HepG2 (cell line): ENCODE results near the gene PKIB. TPM values are rescaled to one million over a fixed set of nuclear protein-coding genes. Genes with fewer than 3 reads are reported as not detected.

Experiments
- ATAC-seq: fragments of 200-7000 bp; cut with Tn5 transposase; 3 replicates; pipeline ENCODE4 v1.9.1; 2020; ENCODE audit warnings: mild to moderate bottlenecking, moderate library complexity
- BruUV-seq: library from RNA; stranded (reverse); fragments of 400-500 nt; replicated peaks from 2 replicates; lab custom pipeline; 2021; lab: Mats Ljungman, UMichigan
- CTCF ChIA-PET: fragments of 300-600 bp; formaldehyde crosslinking; extraction: SDS; loops from one replicate; lab custom pipeline; 2021; ENCODE audit warnings: low total read pairs, inconsistent platforms, low intra/inter-chr PET ratio; lab: Yijun Ruan, JAX
- POLR2A ChIA-PET: fragments of 350-600 bp; sonication (Branson Sonifier 250); formaldehyde crosslinking; loops from one replicate; lab custom pipeline; 2020; ENCODE audit warnings: antibody characterized with exemption, inconsistent platforms; lab: Yijun Ruan, JAX
- DNase-seq: peaks from one replicate; pipeline ENCODE4 v3.0.0-alpha.2; 2015; ENCODE audit warnings: low spot score
- FAIRE-seq: peaks from 3 replicates; lab custom pipeline; 2011; peaks lifted over from hg19 to GRCh38; lab: Jason Lieb, UNC
- H2AFZ ChIP-seq: one replicate; pipeline ENCODE4 v1.6.1; 2011; ENCODE audit warnings: low read length, inconsistent platforms
- H3K27ac ChIP-seq: fragments of 300-600 bp; 3 replicates; pipeline ENCODE4 v1.8.0; 2011; ENCODE audit warnings: mixed run types, mild to moderate bottlenecking, mixed read lengths, low read length, inconsistent platforms; ENCODE audit not compliant: insufficient read depth; ENCODE audit errors: extremely low read length
- H3K27me3 ChIP-seq, 2 experiments: fragments of 200-600 bp in 1 of 2; 2 replicates in 1 of 2; 3 replicates in 1 of 2; pipeline versions ENCODE4 v1.6.0 to v1.8.0; 2011; ENCODE audit warnings: low read length in 2 of 2, mild to moderate bottlenecking in 2 of 2, moderate library complexity in 2 of 2, inconsistent platforms in 1 of 2; ENCODE audit not compliant: insufficient read depth in 2 of 2, control insufficient read depth in 1 of 2
- H3K36me3 ChIP-seq, 2 experiments: fragments of 200-600 bp in 1 of 2; replicated peaks in 1 of 2; 2 replicates in 1 of 2; 3 replicates in 1 of 2; pipeline versions ENCODE4 v1.5.1 to v1.8.0; 2011; ENCODE audit warnings: low read length in 2 of 2, inconsistent platforms in 1 of 2; ENCODE audit not compliant: insufficient read depth in 2 of 2, control insufficient read depth in 1 of 2
- H3K4me1 ChIP-seq: 2 replicates; pipeline ENCODE4 v1.5.1; 2012; ENCODE audit warnings: low read length, inconsistent platforms; ENCODE audit not compliant: insufficient read depth
- H3K4me2 ChIP-seq: 2 replicates; pipeline ENCODE4 v1.6.0; 2011; ENCODE audit warnings: low read depth, low read length, inconsistent platforms
- H3K4me3 ChIP-seq, 3 experiments: fragments of 200-600 bp in 1 of 3; sonication (generic), shearing (Covaris generic) in 1 of 3; replicated peaks in 1 of 3; 2 replicates each; pipeline ENCODE4 v1.5.1; 2011 to 2016; ENCODE audit warnings: low read length in 3 of 3, inconsistent platforms in 2 of 3, low read depth in 2 of 3, mild to moderate bottlenecking in 2 of 3, control low read depth in 1 of 3, mixed read lengths in 1 of 3; ENCODE audit not compliant: insufficient read depth in 1 of 3
- H3K79me2 ChIP-seq: one replicate; pipeline ENCODE4 v1.6.1; 2011; ENCODE audit warnings: low read length, inconsistent platforms; ENCODE audit not compliant: insufficient read depth
- H3K9ac ChIP-seq: 2 replicates; pipeline ENCODE4 v1.6.0; 2011; ENCODE audit warnings: mild to moderate bottlenecking, low read depth, low read length, inconsistent platforms; ENCODE audit not compliant: insufficient read depth
- H3K9me3 ChIP-seq: 2 replicates; pipeline ENCODE4 v1.5.1; 2012; ENCODE audit warnings: mild to moderate bottlenecking, low read length
- H4K20me1 ChIP-seq: 2 replicates; pipeline ENCODE4 v1.6.0; 2011; ENCODE audit warnings: inconsistent platforms, mild to moderate bottlenecking, low read length, moderate library complexity; ENCODE audit not compliant: insufficient read depth
- XBP1 ChIP-seq: sonication (generic); formaldehyde crosslinking; IDR thresholded peaks from 2 replicates; pipeline ENCODE4 v1.5.0; 2020; ENCODE audit warnings: missing genetic modification reagents
- ZNF124 ChIP-seq: sonication (generic); formaldehyde crosslinking; IDR thresholded peaks from 2 replicates; pipeline ENCODE4 v1.4.0; 2020; ENCODE audit warnings: missing genetic modification reagents
- ZNF234 ChIP-seq: sonication (generic); formaldehyde crosslinking; conservative IDR thresholded peaks from 2 replicates; pipeline ENCODE4 v1.5.1; 2020; ENCODE audit warnings: mild to moderate bottlenecking, missing genetic modification reagents
- ZNF33B ChIP-seq: sonication (generic); formaldehyde crosslinking; IDR thresholded peaks from 2 replicates; pipeline ENCODE4 v1.5.1; 2020; ENCODE audit warnings: mild to moderate bottlenecking, missing genetic modification reagents
- ZNF747 ChIP-seq: sonication (generic); formaldehyde crosslinking; IDR thresholded peaks from 2 replicates; pipeline ENCODE4 v1.8.1; 2023; ENCODE audit warnings: missing genetic modification reagents, mild to moderate bottlenecking, borderline replicate concordance
- WGBS: methylation state at CpG from one replicate; pipeline ENCODE4 v1.1.6; 2017; ENCODE audit warnings: low lambda C conversion rate; 5-methylcytosine and 5-hydroxymethylcytosine counted together
- in situ Hi-C: cut with HindIII; loops from 2 replicates; pipeline ENCODE4 v1.10.0; 2017; ENCODE audit warnings: low pct_unique_long_range_greater_than_20kb; ENCODE audit not compliant: extremely low pct_ligation_motif_present
- intact Hi-C: fragments of 100-400 bp; cut with micrococcal nuclease; formaldehyde crosslinking; loops from one replicate; pipeline ENCODE4 v1.10.0; 2022; ENCODE audit not compliant: unreplicated experiment
- polyA plus RNA-seq, 8 experiments: library from polyadenylated mRNA; depleted of rRNA in 3 of 8; stranded (reverse) in 7 of 8; unstranded in 1 of 8; fragments of >200 nt; fragmentation: Illumina TruSeq in 4 of 8; extraction: Trizol in 4 of 8; gene quantifications; 2 replicates each; pipeline versions ENCODE4 v1.2.1 to v1.2.3, GENCODE V29; 2011 to 2016; ENCODE audit warnings: low read depth in 4 of 8, missing spikeins in 1 of 8, mixed read lengths in 1 of 8; ENCODE audit not compliant: insufficient read depth in 1 of 8
- total RNA-seq, 5 experiments: library from RNA; depleted of rRNA; stranded (reverse); fragments of >200 nt; fragmentation: Illumina TruSeq; extraction: Trizol; gene quantifications; 2 replicates each; pipeline ENCODE4 v1.2.3, GENCODE V29; 2016; ENCODE audit warnings: low read depth in 1 of 5
- TF ChIP-seq, protein P1 (sequence below): IDR thresholded peaks from 2 replicates; pipeline ENCODE4 v1.6.1; 2016; ENCODE audit warnings: mild to moderate bottlenecking
- TF ChIP-seq, protein P2 (sequence below): sonication (generic); formaldehyde crosslinking; IDR thresholded peaks from 2 replicates; pipeline ENCODE4 v1.4.0; 2020; ENCODE audit warnings: mild to moderate bottlenecking, missing genetic modification reagents

Gene PKIB
- total and polyA plus RNA-seq, 2 of the 13 experiments (the other 11 are each of a cell fraction or from before 2014, with no cell fraction given), result 1.4 to 1.5 TPM

DNA sequence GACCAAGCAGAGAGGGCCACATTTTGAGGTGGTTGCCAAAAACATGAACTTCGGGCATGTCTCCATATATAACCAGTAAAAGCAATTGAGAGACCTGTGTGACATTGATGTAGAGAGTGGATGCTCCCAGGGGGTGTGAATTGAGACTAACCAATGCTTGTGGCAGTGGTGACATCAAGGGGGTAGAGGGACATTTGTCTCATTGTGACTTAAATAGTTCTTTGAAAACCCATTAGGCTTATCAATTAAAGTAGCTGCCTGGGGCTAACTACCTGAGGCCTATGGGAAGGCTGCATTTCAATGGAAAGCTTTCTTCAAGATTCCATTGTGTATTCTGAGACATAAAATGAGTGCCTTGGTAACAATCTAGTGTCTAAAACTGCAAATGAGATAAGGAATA is 87.3 kb downstream of the PKIB start (continued):
- TF ChIP-seq ZNF124 (CRISPR knock-in tag), result no peak
- TF ChIP-seq, protein P1, sequence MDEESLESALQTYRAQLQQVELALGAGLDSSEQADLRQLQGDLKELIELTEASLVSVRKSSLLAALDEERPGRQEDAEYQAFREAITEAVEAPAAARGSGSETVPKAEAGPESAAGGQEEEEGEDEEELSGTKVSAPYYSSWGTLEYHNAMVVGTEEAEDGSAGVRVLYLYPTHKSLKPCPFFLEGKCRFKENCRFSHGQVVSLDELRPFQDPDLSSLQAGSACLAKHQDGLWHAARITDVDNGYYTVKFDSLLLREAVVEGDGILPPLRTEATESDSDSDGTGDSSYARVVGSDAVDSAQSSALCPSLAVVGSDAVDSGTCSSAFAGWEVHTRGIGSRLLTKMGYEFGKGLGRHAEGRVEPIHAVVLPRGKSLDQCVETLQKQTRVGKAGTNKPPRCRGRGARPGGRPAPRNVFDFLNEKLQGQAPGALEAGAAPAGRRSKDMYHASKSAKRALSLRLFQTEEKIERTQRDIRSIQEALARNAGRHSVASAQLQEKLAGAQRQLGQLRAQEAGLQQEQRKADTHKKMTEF (CRISPR knock-in tag), result no peak

DNA sequence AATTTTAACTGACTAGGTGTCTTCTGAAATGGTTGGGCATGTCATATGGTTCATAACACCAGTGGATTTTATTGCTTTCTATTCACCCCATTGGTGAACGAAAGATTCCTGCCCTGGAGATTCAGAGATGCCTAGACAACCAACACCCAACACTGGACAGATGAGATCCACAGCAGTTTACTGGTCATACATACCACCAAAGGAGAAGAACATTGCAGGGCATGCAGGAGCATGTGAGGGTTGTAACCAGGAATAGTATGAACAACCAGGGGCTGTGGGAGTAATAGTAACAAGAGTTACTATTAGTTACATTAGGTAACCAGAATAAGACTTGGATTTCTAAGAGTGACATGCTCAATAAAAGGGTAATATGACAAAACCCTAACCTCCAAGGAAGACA is 91.5 kb downstream of the PKIB start:
- ATAC-seq, result no peak
- H3K4me3 ChIP-seq, result no peak overlapping the region
- POLR2A ChIA-PET, result no interaction called here
- no peak overlapping the region for H3K27ac ChIP-seq
- no peak for DNase-seq
- FAIRE-seq, result no peak
- TF ChIP-seq ZNF234 (CRISPR knock-in tag), result no peak
- TF ChIP-seq ZNF747 (CRISPR knock-in tag), result no peak
- no peak for TF ChIP-seq ZNF33B
- TF ChIP-seq XBP1 (CRISPR knock-in tag), result no peak
- TF ChIP-seq, protein P2, sequence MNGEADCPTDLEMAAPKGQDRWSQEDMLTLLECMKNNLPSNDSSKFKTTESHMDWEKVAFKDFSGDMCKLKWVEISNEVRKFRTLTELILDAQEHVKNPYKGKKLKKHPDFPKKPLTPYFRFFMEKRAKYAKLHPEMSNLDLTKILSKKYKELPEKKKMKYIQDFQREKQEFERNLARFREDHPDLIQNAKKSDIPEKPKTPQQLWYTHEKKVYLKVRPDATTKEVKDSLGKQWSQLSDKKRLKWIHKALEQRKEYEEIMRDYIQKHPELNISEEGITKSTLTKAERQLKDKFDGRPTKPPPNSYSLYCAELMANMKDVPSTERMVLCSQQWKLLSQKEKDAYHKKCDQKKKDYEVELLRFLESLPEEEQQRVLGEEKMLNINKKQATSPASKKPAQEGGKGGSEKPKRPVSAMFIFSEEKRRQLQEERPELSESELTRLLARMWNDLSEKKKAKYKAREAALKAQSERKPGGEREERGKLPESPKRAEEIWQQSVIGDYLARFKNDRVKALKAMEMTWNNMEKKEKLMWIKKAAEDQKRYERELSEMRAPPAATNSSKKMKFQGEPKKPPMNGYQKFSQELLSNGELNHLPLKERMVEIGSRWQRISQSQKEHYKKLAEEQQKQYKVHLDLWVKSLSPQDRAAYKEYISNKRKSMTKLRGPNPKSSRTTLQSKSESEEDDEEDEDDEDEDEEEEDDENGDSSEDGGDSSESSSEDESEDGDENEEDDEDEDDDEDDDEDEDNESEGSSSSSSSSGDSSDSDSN (CRISPR knock-in tag), result no peak
- no peaks in the 10 kb centered on the region for H3K79me2 ChIP-seq
- no peaks in the 10 kb centered on the region for H3K9me3 ChIP-seq
- no TSS peak for BruUV-seq
- H3K9ac ChIP-seq, result no peak overlapping the region
- intact Hi-C loops, result no loop called here
- no peaks in the 10 kb centered on the region for H3K27me3 ChIP-seq
- WGBS, result 14% methylated on average over 1 of the region's 1 CpG
- in situ Hi-C loops, result no loop called here
- CTCF ChIA-PET, result no interaction called here
- no peaks in the 10 kb centered on the region for H4K20me1 ChIP-seq
- no peaks in the 10 kb centered on the region for H3K4me1 ChIP-seq
- H3K4me2 ChIP-seq, result no peak overlapping the region
- no peaks in the 10 kb centered on the region for H3K36me3 ChIP-seq
- no peak overlapping the region for H2AFZ ChIP-seq
